Measurements from ENCODE around the gene TULP3. TPM values are rescaled to one million over a fixed set of nuclear protein-coding genes. Genes with fewer than 3 reads are reported as not detected.
A peak's percentile ranks its signal among the peaks of the same experiment; 100 is the strongest.

TULP3 gene
- total RNA-seq, 1 donor from 2014 or later, result 7.0 TPM

- Mint-ChIP-seq H3K27ac (no peak overlapping the region), H3K9me3 (no peaks in the 10 kb centered on the region), H3K4me3 (no peak overlapping the region), H3K27me3 (no peaks in the 10 kb centered on the region), H3K4me1 (peaks cover 2% of the 10 kb centered on the region), H3K36me3 (ENCODE audit: low read depth) (peaks cover 37% of the 10 kb centered on the region)
- DNase-seq (no peak), ATAC-seq (ENCODE audit: low read depth) (no peak)
- intact Hi-C loops (cut with micrococcal nuclease), result no loop called here
- POLR2A ChIA-PET, result no interaction called here
- CTCF ChIA-PET, result no interaction called here
- no peak for TF ChIP-seq CTCF (IDR thresholded peaks at IDR 0.05)
These were observed 49.9 kb downstream of the TULP3 start for GRCh38 chr12:2940564-2940963.

- Mint-ChIP-seq H3K4me1 (peaks cover 2% of the 10 kb centered on the region), H3K27ac (no peak overlapping the region), H3K9me3 (no peaks in the 10 kb centered on the region), H3K36me3 (ENCODE audit: low read depth) (peaks cover 35% of the 10 kb centered on the region), H3K4me3 (no peak overlapping the region), H3K27me3 (no peaks in the 10 kb centered on the region)
- ChIA-PET CTCF (no interaction called here), POLR2A (interaction anchor here (0.7 kb wide), 1 partner anchor 1035 kb away, joined by 5 read pairs; no protein-coding TSS in a partner anchor)
- no peak for ATAC-seq (ENCODE audit: low read depth)
- DNase-seq, result no peak
- intact Hi-C loops (cut with micrococcal nuclease), result no loop called here
- no peak for TF ChIP-seq CTCF (IDR thresholded peaks at IDR 0.05)
These were observed 50.8 kb downstream of the TULP3 start for GRCh38 chr12:2941524-2941923.

GRCh38 chr12:2944401-2945047, 53.8 kb downstream of the TULP3 start:
- CTCF ChIA-PET, result interaction anchor here (0.7 to 1.3 kb wide), 4 partner anchors 54 to 99 kb away, joined by 3 to 7 read pairs (median 6); partner anchors contain the start of gene TULP3
- POLR2A ChIA-PET, result no interaction called here
- peaks cover 13% of the 10 kb centered on the region for H3K36me3 Mint-ChIP-seq (ENCODE audit: low read depth)
- TF ChIP-seq CTCF (IDR thresholded peaks at IDR 0.05), result no peak
- no peak overlapping the region for H3K4me3 Mint-ChIP-seq
- intact Hi-C loops (cut with micrococcal nuclease), result loop anchor here (1.0 to 2.0 kb wide), 3 partner anchors 60 to 98 kb away; no protein-coding TSS in a partner anchor
- peaks cover 4% of the 10 kb centered on the region for H3K27me3 Mint-ChIP-seq
- DNase-seq, result peak; percentile 32
- H3K9me3 Mint-ChIP-seq, result no peaks in the 10 kb centered on the region
- peak; percentile 69 for ATAC-seq (ENCODE audit: low read depth)
- H3K4me1 Mint-ChIP-seq, result no peaks in the 10 kb centered on the region
- H3K27ac Mint-ChIP-seq, result no peak overlapping the region

GRCh38 chr12:2949411-2949810, 58.7 kb downstream of the TULP3 start:
- CTCF ChIA-PET, result no interaction called here
- no peaks in the 10 kb centered on the region for H3K4me1 Mint-ChIP-seq
- no peak for TF ChIP-seq CTCF (IDR thresholded peaks at IDR 0.05)
- DNase-seq (no peak), ATAC-seq (ENCODE audit: low read depth) (no peak)
- no peaks in the 10 kb centered on the region for H3K9me3 Mint-ChIP-seq
- intact Hi-C loops (cut with micrococcal nuclease), result no loop called here
- H3K27me3 Mint-ChIP-seq, result peaks cover 9% of the 10 kb centered on the region
- no peak overlapping the region for H3K27ac Mint-ChIP-seq
- POLR2A ChIA-PET, result no interaction called here
- H3K36me3 Mint-ChIP-seq (ENCODE audit: low read depth), result no peaks in the 10 kb centered on the region
- H3K4me3 Mint-ChIP-seq, result no peak overlapping the region

- H3K4me1 Mint-ChIP-seq, result peaks cover 15% of the 10 kb centered on the region
- intact Hi-C loops (cut with micrococcal nuclease), result no loop called here
- no peaks in the 10 kb centered on the region for H3K9me3 Mint-ChIP-seq
- no peak overlapping the region for H3K4me3 Mint-ChIP-seq
- POLR2A ChIA-PET, result no interaction called here
- no peak for TF ChIP-seq CTCF (IDR thresholded peaks at IDR 0.05)
- no peak for DNase-seq
- no peak overlapping the region for H3K27ac Mint-ChIP-seq
- H3K27me3 Mint-ChIP-seq, result peaks cover 28% of the 10 kb centered on the region
- no peak for ATAC-seq (ENCODE audit: low read depth)
- H3K36me3 Mint-ChIP-seq (ENCODE audit: low read depth), result no peaks in the 10 kb centered on the region
- CTCF ChIA-PET, result no interaction called here
These were observed 65.2 kb downstream of the TULP3 start for GRCh38 chr12:2955888-2956287.

All from activated B cell treated with CpG ODN at 0.5 μM for 24 hours (primary cell).